RWPE1 (cell line): Measurements from ENCODE around the gene WDPCP.

ENCODE experiments used
- CTCF ChIA-PET: fragments of 350-600 bp; sonication (Branson Sonifier 250); formaldehyde crosslinking; extraction: SDS; loops from one replicate; lab custom pipeline; 2021; lab: Yijun Ruan, JAX
- POLR2A ChIA-PET: fragments of 400-600 bp; formaldehyde crosslinking; extraction: SDS; loops from one replicate; lab custom pipeline; 2020; ENCODE audit warnings: antibody characterized with exemption; ENCODE audit not compliant: low non-redundant PET; lab: Yijun Ruan, JAX
- DNase-seq: peaks from one replicate; pipeline ENCODE4 v3.0.0; 2012; ENCODE audit warnings: low spot score
- H3K27ac ChIP-seq: fragments of 450-650 bp; 2 replicates; pipeline ENCODE4 v1.5.1; 2017
- TF ChIP-seq, protein P1 (sequence below): fragments of 450-650 bp; conservative IDR thresholded peaks from 2 replicates; pipeline ENCODE4 v1.5.1; 2017; ENCODE audit warnings: low read depth, mild to moderate bottlenecking

Gene WDPCP

DNA sequence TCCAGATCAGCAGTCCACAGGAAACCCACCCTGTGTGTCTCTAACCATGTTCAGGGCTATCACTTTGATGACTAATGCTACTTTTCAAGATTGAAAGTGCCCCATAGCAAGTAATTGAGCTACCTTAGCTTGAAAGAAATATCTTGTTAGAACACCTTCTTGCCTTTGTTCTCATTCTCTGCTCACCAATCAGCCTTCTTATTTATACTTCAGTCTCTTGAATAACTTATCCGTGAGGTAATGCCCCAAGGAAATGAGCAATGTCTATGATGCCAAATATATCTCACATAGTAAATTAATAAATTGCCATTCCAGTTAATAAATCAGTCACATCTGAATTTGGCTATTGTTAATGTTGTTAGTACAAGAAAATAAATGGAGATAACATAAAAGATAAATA, 141.6 kb downstream of the WDPCP start:
- TF ChIP-seq, protein P1, sequence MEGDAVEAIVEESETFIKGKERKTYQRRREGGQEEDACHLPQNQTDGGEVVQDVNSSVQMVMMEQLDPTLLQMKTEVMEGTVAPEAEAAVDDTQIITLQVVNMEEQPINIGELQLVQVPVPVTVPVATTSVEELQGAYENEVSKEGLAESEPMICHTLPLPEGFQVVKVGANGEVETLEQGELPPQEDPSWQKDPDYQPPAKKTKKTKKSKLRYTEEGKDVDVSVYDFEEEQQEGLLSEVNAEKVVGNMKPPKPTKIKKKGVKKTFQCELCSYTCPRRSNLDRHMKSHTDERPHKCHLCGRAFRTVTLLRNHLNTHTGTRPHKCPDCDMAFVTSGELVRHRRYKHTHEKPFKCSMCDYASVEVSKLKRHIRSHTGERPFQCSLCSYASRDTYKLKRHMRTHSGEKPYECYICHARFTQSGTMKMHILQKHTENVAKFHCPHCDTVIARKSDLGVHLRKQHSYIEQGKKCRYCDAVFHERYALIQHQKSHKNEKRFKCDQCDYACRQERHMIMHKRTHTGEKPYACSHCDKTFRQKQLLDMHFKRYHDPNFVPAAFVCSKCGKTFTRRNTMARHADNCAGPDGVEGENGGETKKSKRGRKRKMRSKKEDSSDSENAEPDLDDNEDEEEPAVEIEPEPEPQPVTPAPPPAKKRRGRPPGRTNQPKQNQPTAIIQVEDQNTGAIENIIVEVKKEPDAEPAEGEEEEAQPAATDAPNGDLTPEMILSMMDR = no peak
- DNase-seq = no peak
- ChIA-PET CTCF (no interaction called here), POLR2A (no interaction called here)
- H3K27ac ChIP-seq = no peak overlapping the region

DNA sequence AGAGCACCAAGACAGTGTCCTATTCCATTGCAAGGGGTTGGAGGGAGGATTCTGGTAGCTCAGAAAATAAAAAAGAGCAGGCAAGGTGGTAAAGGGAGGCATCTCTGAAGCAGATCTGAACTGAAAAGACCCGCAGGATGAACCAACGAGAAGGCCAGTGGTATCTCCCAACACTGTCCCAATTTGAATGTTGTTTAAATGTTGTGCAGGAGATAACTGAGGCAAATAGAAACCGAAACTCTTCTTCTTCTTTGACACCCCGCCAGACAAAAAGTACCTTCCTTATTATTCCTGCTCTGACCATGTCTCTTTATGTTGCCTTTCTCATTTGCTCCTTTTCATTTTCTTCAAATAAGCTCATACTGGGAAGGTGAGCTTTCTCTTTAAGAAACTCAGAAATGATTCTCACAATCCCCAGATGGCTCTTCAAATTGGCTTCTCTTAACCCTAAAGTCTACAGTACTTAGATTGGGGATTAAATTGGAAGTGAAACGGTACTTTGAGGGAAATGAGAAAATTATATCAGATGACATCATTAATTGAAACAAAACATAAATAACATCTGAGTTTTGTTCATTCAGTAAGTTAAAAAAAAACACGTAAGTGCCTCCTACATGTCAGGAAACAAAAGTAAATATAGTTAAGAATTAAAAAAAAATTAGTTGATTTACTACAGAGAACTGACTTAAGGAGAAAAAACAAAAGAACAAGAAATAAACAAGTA, 143.6 kb downstream of the WDPCP start:
- TF ChIP-seq, protein P1 = no peak
- ChIA-PET POLR2A (no interaction called here), CTCF (interaction anchor here (0.6 kb wide), 2 partner anchors 131 to 605 kb away, joined by 4 read pairs; no protein-coding TSS in a partner anchor)
- H3K27ac ChIP-seq = no peak overlapping the region
- no peak for DNase-seq

DNA sequence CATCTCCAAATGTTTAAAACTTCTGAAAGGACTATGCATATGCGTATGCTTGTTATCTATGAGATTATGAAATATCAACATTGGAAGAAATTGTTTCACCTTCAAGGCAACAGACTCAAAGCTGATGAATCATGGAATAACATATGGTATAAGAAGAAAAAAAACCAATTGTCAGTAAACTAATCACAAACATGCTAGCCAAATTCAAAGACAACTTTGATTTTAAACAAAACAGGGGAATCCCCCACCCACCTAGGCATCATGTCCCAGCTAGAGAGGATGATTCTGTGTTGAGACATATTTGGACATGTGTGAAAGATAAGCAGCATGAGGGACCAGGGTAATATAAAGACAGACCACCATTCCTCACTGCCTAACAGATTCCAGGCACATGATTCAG, 147.7 kb downstream of the WDPCP start:
- DNase-seq = no peak
- TF ChIP-seq, protein P1 = no peak
- no peak overlapping the region for H3K27ac ChIP-seq
- CTCF ChIA-PET = no interaction called here
- POLR2A ChIA-PET = no interaction called here

DNA sequence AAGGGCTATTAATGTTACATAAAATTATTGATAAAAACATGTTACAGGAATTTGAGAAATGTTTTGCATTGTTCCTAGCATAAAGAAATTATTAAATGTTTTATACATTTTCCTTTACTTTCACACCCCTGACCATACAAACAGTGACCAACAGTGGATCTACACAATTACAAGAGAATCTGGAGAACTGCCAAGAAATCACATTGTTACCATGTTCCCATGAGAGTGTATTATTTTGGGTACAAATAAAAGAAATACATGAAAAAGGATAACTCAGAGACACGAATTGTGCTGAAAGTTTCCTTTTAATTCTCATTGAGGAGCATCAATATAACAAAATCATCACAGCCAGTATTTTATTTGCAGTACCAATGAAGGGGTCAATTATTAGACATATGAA, 150.1 kb downstream of the WDPCP start:
- no peak overlapping the region for H3K27ac ChIP-seq
- TF ChIP-seq, protein P1 = no peak
- no peak for DNase-seq
- POLR2A ChIA-PET = no interaction called here
- CTCF ChIA-PET = interaction anchor here (0.6 kb wide), 1 partner anchor 31 kb away, joined by 3 read pairs; no protein-coding TSS in a partner anchor

DNA sequence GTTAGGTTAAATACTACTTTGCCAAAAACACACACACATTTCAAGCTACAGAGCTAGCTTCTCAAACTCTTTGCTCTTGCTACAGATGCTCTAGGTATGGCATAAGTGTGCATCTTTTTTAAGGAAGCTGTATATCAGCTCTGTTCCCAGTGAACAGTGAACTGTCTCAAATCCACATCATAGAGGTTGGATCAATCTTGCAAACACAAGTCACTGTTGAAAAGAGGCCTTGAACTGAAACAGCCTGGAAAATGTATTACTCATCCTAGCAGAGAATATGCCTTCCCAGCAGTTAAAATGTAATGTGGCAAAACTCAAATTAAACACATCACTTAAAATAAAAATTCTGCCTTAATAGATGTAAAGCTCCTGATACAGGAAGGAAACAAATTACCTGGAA, 151.8 kb downstream of the WDPCP start:
- no peak for DNase-seq
- ChIA-PET POLR2A (no interaction called here), CTCF (interaction anchor here (0.6 to 1.5 kb wide), 2 partner anchors 12 to 1538 kb away, joined by 4 to 6 read pairs; no protein-coding TSS in a partner anchor)
- TF ChIP-seq, protein P1 = no peak
- H3K27ac ChIP-seq = no peak overlapping the region

DNA sequence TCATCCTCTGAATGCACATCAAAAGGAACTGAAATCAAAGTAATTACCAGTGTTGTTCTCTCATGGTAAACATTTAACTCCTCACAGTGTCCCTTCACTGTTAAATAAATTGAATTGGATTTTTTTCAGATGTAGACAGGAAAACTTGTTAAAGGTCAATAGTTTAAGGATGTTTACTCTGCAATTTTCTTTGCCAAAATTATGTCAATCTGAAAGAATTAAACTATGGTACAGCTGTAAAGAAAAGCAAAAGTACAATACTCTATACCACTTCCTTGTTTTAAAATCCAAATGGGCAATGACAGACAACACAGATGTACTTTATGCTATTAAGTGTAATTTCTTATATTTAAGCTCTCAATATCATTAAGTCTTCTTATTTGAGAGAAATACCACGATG, 153.2 kb downstream of the WDPCP start:
- H3K27ac ChIP-seq = no peak overlapping the region
- no peak for DNase-seq
- TF ChIP-seq, protein P1 = no peak
- POLR2A ChIA-PET = no interaction called here
- CTCF ChIA-PET = no interaction called here
